Measurements from ENCODE around the gene SEMA3F.

The SEMA3F gene

GRCh38 chr3:50229490-50229889, 74.4 kb downstream of the SEMA3F start:
- no peak overlapping the region for H3K27ac ChIP-seq (ENCODE audit: low read depth, low read length)
- H3K36me3 ChIP-seq (ENCODE audit: control insufficient read depth in 1 of 2, insufficient read depth in 2 of 2, low read length in 2 of 2), result no peaks in the 10 kb centered on the region
- H3K27me3 ChIP-seq (ENCODE audit: control insufficient read depth in 1 of 2, insufficient read depth in 2 of 2, low read length in 2 of 2), result no peaks in the 10 kb centered on the region
- no peak overlapping the region for H3K4me3 ChIP-seq (ENCODE audit: low read depth in 1 of 2, low read length in 2 of 2)
- H3K9ac ChIP-seq (ENCODE audit: low read depth in 1 of 2, low read length in 2 of 2), result no peak overlapping the region
- no peaks in the 10 kb centered on the region for H3K9me3 ChIP-seq (ENCODE audit: control insufficient read depth in 1 of 2, low read length in 2 of 2)
- peaks cover 16 to 25% of the 10 kb centered on the region in 2 donors for H3K4me1 ChIP-seq (ENCODE audit: control insufficient read depth in 1 of 2, insufficient read depth in 2 of 2, low read length in 2 of 2)

- no peaks in the 10 kb centered on the region for H3K36me3 ChIP-seq (ENCODE audit: control insufficient read depth in 1 of 2, insufficient read depth in 2 of 2, low read length in 2 of 2)
- H3K9me3 ChIP-seq (ENCODE audit: control insufficient read depth in 1 of 2, low read length in 2 of 2), result no peaks in the 10 kb centered on the region
- no peaks in the 10 kb centered on the region for H3K27me3 ChIP-seq (ENCODE audit: control insufficient read depth in 1 of 2, insufficient read depth in 2 of 2, low read length in 2 of 2)
- no peak overlapping the region for H3K27ac ChIP-seq (ENCODE audit: low read depth, low read length)
- peaks cover 16 to 28% of the 10 kb centered on the region in 2 donors for H3K4me1 ChIP-seq (ENCODE audit: control insufficient read depth in 1 of 2, insufficient read depth in 2 of 2, low read length in 2 of 2)
- no peak overlapping the region for H3K9ac ChIP-seq (ENCODE audit: low read depth in 1 of 2, low read length in 2 of 2)
- H3K4me3 ChIP-seq (ENCODE audit: low read depth in 1 of 2, low read length in 2 of 2), result no peak overlapping the region
These were observed 75.1 kb downstream of the SEMA3F start for GRCh38 chr3:50230104-50230793.

- Histone ChIP-seq H3K9me3 (ENCODE audit: control insufficient read depth in 1 of 2, low read length in 2 of 2) (no peaks in the 10 kb centered on the region), H3K9ac (ENCODE audit: low read depth in 1 of 2, low read length in 2 of 2) (no peak overlapping the region), H3K36me3 (ENCODE audit: control insufficient read depth in 1 of 2, insufficient read depth in 2 of 2, low read length in 2 of 2) (no peaks in the 10 kb centered on the region), H3K27me3 (ENCODE audit: control insufficient read depth in 1 of 2, insufficient read depth in 2 of 2, low read length in 2 of 2) (no peaks in the 10 kb centered on the region), H3K27ac (ENCODE audit: low read depth, low read length) (no peak overlapping the region), H3K4me1 (ENCODE audit: control insufficient read depth in 1 of 2, insufficient read depth in 2 of 2, low read length in 2 of 2) (peaks cover 16 to 29% of the 10 kb centered on the region in 2 donors), H3K4me3 (ENCODE audit: low read depth in 1 of 2, low read length in 2 of 2) (no peak overlapping the region)
These were observed 75.6 kb downstream of the SEMA3F start for GRCh38 chr3:50230794-50231125.

- Histone ChIP-seq H3K27me3 (ENCODE audit: control insufficient read depth in 1 of 2, insufficient read depth in 2 of 2, low read length in 2 of 2) (no peaks in the 10 kb centered on the region), H3K9me3 (ENCODE audit: control insufficient read depth in 1 of 2, low read length in 2 of 2) (no peaks in the 10 kb centered on the region), H3K27ac (ENCODE audit: low read depth, low read length) (no peak overlapping the region), H3K4me3 (ENCODE audit: low read depth in 1 of 2, low read length in 2 of 2) (no peak overlapping the region), H3K9ac (ENCODE audit: low read depth in 1 of 2, low read length in 2 of 2) (no peak overlapping the region), H3K4me1 (ENCODE audit: control insufficient read depth in 1 of 2, insufficient read depth in 2 of 2, low read length in 2 of 2) (peaks cover 16 to 25% of the 10 kb centered on the region in 2 donors), H3K36me3 (ENCODE audit: control insufficient read depth in 1 of 2, insufficient read depth in 2 of 2, low read length in 2 of 2) (no peaks in the 10 kb centered on the region)
These were observed 76.5 kb downstream of the SEMA3F start for GRCh38 chr3:50231581-50231980.

GRCh38 chr3:50232303-50232702, 77.2 kb downstream of the SEMA3F start:
- H3K36me3 ChIP-seq (ENCODE audit: control insufficient read depth in 1 of 2, insufficient read depth in 2 of 2, low read length in 2 of 2), result no peaks in the 10 kb centered on the region
- H3K9ac ChIP-seq (ENCODE audit: low read depth in 1 of 2, low read length in 2 of 2), result no peak overlapping the region
- no peaks in the 10 kb centered on the region for H3K9me3 ChIP-seq (ENCODE audit: control insufficient read depth in 1 of 2, low read length in 2 of 2)
- H3K4me3 ChIP-seq (ENCODE audit: low read depth in 1 of 2, low read length in 2 of 2), result no peak overlapping the region
- H3K27me3 ChIP-seq (ENCODE audit: control insufficient read depth in 1 of 2, insufficient read depth in 2 of 2, low read length in 2 of 2), result no peaks in the 10 kb centered on the region
- H3K27ac ChIP-seq (ENCODE audit: low read depth, low read length), result no peak overlapping the region
- H3K4me1 ChIP-seq (ENCODE audit: control insufficient read depth in 1 of 2, insufficient read depth in 2 of 2, low read length in 2 of 2), result peaks cover 11 to 27% of the 10 kb centered on the region in 2 donors

GRCh38 chr3:50233176-50233575, 78.1 kb downstream of the SEMA3F start:
- Histone ChIP-seq H3K27ac (ENCODE audit: low read depth, low read length) (no peak overlapping the region), H3K9ac (ENCODE audit: low read depth in 1 of 2, low read length in 2 of 2) (no peak overlapping the region), H3K36me3 (ENCODE audit: control insufficient read depth in 1 of 2, insufficient read depth in 2 of 2, low read length in 2 of 2) (no peaks in the 10 kb centered on the region), H3K4me1 (ENCODE audit: control insufficient read depth in 1 of 2, insufficient read depth in 2 of 2, low read length in 2 of 2) (peaks cover 14 to 30% of the 10 kb centered on the region in 2 donors), H3K9me3 (ENCODE audit: control insufficient read depth in 1 of 2, low read length in 2 of 2) (no peaks in the 10 kb centered on the region), H3K27me3 (ENCODE audit: control insufficient read depth in 1 of 2, insufficient read depth in 2 of 2, low read length in 2 of 2) (no peaks in the 10 kb centered on the region), H3K4me3 (ENCODE audit: low read depth in 1 of 2, low read length in 2 of 2) (no peak overlapping the region)

GRCh38 chr3:50235716-50236483, 80.8 kb downstream of the SEMA3F start, which contains the start of gene GNAI2:
Gene GNAI2 (plus strand): TSS chr3:50236204. CDS start chr3:50236336, 132 bp downstream.
- Histone ChIP-seq H3K9me3 (ENCODE audit: control insufficient read depth in 1 of 2, low read length in 2 of 2) (no peaks in the 10 kb centered on the region), H3K9ac (ENCODE audit: low read depth in 1 of 2, low read length in 2 of 2) (peak within 1 kb of the TSS; percentile 76 to 94), H3K27ac (ENCODE audit: low read depth, low read length) (peak within 1 kb of the TSS; percentile 68), H3K4me3 (ENCODE audit: low read depth in 1 of 2, low read length in 2 of 2) (peak within 1 kb of the TSS; percentile 89 to 91), H3K36me3 (ENCODE audit: control insufficient read depth in 1 of 2, insufficient read depth in 2 of 2, low read length in 2 of 2) (peaks cover 0 to 5% of the 10 kb centered on the region in 2 donors), H3K4me1 (ENCODE audit: control insufficient read depth in 1 of 2, insufficient read depth in 2 of 2, low read length in 2 of 2) (peaks cover 24 to 48% of the 10 kb centered on the region in 2 donors), H3K27me3 (ENCODE audit: control insufficient read depth in 1 of 2, insufficient read depth in 2 of 2, low read length in 2 of 2) (no peaks in the 10 kb centered on the region)

- H3K9ac ChIP-seq (ENCODE audit: low read depth in 1 of 2, low read length in 2 of 2), result peak overlapping the region; percentile 76 to 94
- no peaks in the 10 kb centered on the region for H3K9me3 ChIP-seq (ENCODE audit: control insufficient read depth in 1 of 2, low read length in 2 of 2)
- peaks cover 0 to 7% of the 10 kb centered on the region in 2 donors for H3K36me3 ChIP-seq (ENCODE audit: control insufficient read depth in 1 of 2, insufficient read depth in 2 of 2, low read length in 2 of 2)
- peak overlapping the region; percentile 68 for H3K27ac ChIP-seq (ENCODE audit: low read depth, low read length)
- H3K4me3 ChIP-seq (ENCODE audit: low read depth in 1 of 2, low read length in 2 of 2), result peak overlapping the region; percentile 89 to 91
- peaks cover 31 to 55% of the 10 kb centered on the region in 2 donors for H3K4me1 ChIP-seq (ENCODE audit: control insufficient read depth in 1 of 2, insufficient read depth in 2 of 2, low read length in 2 of 2)
- H3K27me3 ChIP-seq (ENCODE audit: control insufficient read depth in 1 of 2, insufficient read depth in 2 of 2, low read length in 2 of 2), result no peaks in the 10 kb centered on the region
These were observed 81.5 kb downstream of the SEMA3F start for GRCh38 chr3:50236484-50237132.

- no peaks in the 10 kb centered on the region for H3K9me3 ChIP-seq (ENCODE audit: control insufficient read depth in 1 of 2, low read length in 2 of 2)
- peaks cover 37 to 61% of the 10 kb centered on the region in 2 donors for H3K4me1 ChIP-seq (ENCODE audit: control insufficient read depth in 1 of 2, insufficient read depth in 2 of 2, low read length in 2 of 2)
- peaks cover 0 to 9% of the 10 kb centered on the region in 2 donors for H3K36me3 ChIP-seq (ENCODE audit: control insufficient read depth in 1 of 2, insufficient read depth in 2 of 2, low read length in 2 of 2)
- H3K9ac ChIP-seq (ENCODE audit: low read depth in 1 of 2, low read length in 2 of 2), result peak overlapping the region; percentile 76 to 94
- H3K4me3 ChIP-seq (ENCODE audit: low read depth in 1 of 2, low read length in 2 of 2), result peak overlapping the region; percentile 89 to 91
- no peaks in the 10 kb centered on the region for H3K27me3 ChIP-seq (ENCODE audit: control insufficient read depth in 1 of 2, insufficient read depth in 2 of 2, low read length in 2 of 2)
- H3K27ac ChIP-seq (ENCODE audit: low read depth, low read length), result peak overlapping the region; percentile 68
These were observed 82.1 kb downstream of the SEMA3F start for GRCh38 chr3:50237133-50237651.
